Activated CD4-positive, alpha-beta T cell treated with anti-CD3 and anti-CD28 coated beads, Interleukin-2, amount 10 ng/mL, durations not matched to agents 24 days and 14 days (primary cell): ENCODE measurements around the gene GPR157. TPM values are rescaled to one million over a fixed set of nuclear protein-coding genes. Genes with fewer than 3 reads are reported as not detected.

Experiments used
- DNase-seq: peaks from one replicate; pipeline ENCODE4 v3.0.0; 2022
- H3K27ac Mint-ChIP-seq: one replicate; pipeline ENCODE4 v1.8.0; 2022; ENCODE audit warnings: mild to moderate bottlenecking, mixed read lengths
- H3K27me3 Mint-ChIP-seq: one replicate; pipeline ENCODE4 v1.8.0; 2022; ENCODE audit warnings: mixed read lengths
- H3K36me3 Mint-ChIP-seq: one replicate; pipeline ENCODE4 v1.8.0; 2022; ENCODE audit warnings: low read depth, mild to moderate bottlenecking, mixed read lengths
- H3K4me1 Mint-ChIP-seq: one replicate; pipeline ENCODE4 v1.8.0; 2021; ENCODE audit warnings: mixed read lengths
- H3K4me3 Mint-ChIP-seq: one replicate; pipeline ENCODE4 v1.8.0; 2022; ENCODE audit warnings: mild to moderate bottlenecking, moderate library complexity, mixed read lengths
- H3K9me3 Mint-ChIP-seq: one replicate; pipeline ENCODE4 v1.8.0; 2021; ENCODE audit warnings: mixed read lengths
- intact Hi-C: fragments of 100-400 bp; cut with micrococcal nuclease; formaldehyde crosslinking; loops from one replicate; pipeline ENCODE4 v1.15.1; 2023
- total RNA-seq: library from RNA; stranded (reverse); gene quantifications from 2 replicates; pipeline ENCODE4 v1.2.3, GENCODE V29; 2022

Gene GPR157
- total RNA-seq, 1 donor from 2014 or later = 4.6 TPM

GRCh38 chr1:9081473-9081872, 47.4 kb downstream of the GPR157 start:
- intact Hi-C loops = no loop called here
- no peak for DNase-seq
- no peak overlapping the region for H3K4me3 Mint-ChIP-seq
- peaks cover 8% of the 10 kb centered on the region for H3K27me3 Mint-ChIP-seq
- H3K36me3 Mint-ChIP-seq = no peaks in the 10 kb centered on the region
- H3K9me3 Mint-ChIP-seq = no peaks in the 10 kb centered on the region
- peaks cover 46% of the 10 kb centered on the region for H3K4me1 Mint-ChIP-seq
- no peak overlapping the region for H3K27ac Mint-ChIP-seq

- DNase-seq = no peak
- peaks cover 10% of the 10 kb centered on the region for H3K27me3 Mint-ChIP-seq
- H3K27ac Mint-ChIP-seq = no peak overlapping the region
- intact Hi-C loops = no loop called here
- H3K36me3 Mint-ChIP-seq = no peaks in the 10 kb centered on the region
- no peaks in the 10 kb centered on the region for H3K9me3 Mint-ChIP-seq
- peaks cover 51% of the 10 kb centered on the region for H3K4me1 Mint-ChIP-seq
- no peak overlapping the region for H3K4me3 Mint-ChIP-seq
Measured at GRCh38 chr1:9080705-9081291, 48.1 kb downstream of the GPR157 start.

GRCh38 chr1:9079988-9080704, 48.8 kb downstream of the GPR157 start:
- H3K27ac Mint-ChIP-seq = no peak overlapping the region
- intact Hi-C loops = no loop called here
- no peak overlapping the region for H3K4me3 Mint-ChIP-seq
- no peak for DNase-seq
- no peaks in the 10 kb centered on the region for H3K9me3 Mint-ChIP-seq
- H3K36me3 Mint-ChIP-seq = no peaks in the 10 kb centered on the region
- peaks cover 55% of the 10 kb centered on the region for H3K4me1 Mint-ChIP-seq
- H3K27me3 Mint-ChIP-seq = peaks cover 9% of the 10 kb centered on the region

- Mint-ChIP-seq H3K36me3 (no peaks in the 10 kb centered on the region), H3K9me3 (no peaks in the 10 kb centered on the region), H3K4me3 (peak overlapping the region; percentile 43), H3K4me1 (peaks cover 63% of the 10 kb centered on the region), H3K27ac (no peak overlapping the region), H3K27me3 (peaks cover 11% of the 10 kb centered on the region)
- intact Hi-C loops = no loop called here
- DNase-seq = peak; percentile 60
Measured at GRCh38 chr1:9078752-9079500, 50.0 kb downstream of the GPR157 start.

GRCh38 chr1:9078015-9078751, 50.7 kb downstream of the GPR157 start:
- Mint-ChIP-seq H3K4me3 (peak overlapping the region; percentile 32), H3K9me3 (no peaks in the 10 kb centered on the region), H3K27ac (peak overlapping the region; percentile 25), H3K4me1 (peaks cover 58% of the 10 kb centered on the region), H3K36me3 (no peaks in the 10 kb centered on the region), H3K27me3 (peaks cover 16% of the 10 kb centered on the region)
- intact Hi-C loops = no loop called here
- DNase-seq = peak; percentile 78

- H3K27ac Mint-ChIP-seq = no peak overlapping the region
- no peaks in the 10 kb centered on the region for H3K36me3 Mint-ChIP-seq
- peak overlapping the region; percentile 8 for H3K4me3 Mint-ChIP-seq
- H3K4me1 Mint-ChIP-seq = peaks cover 40% of the 10 kb centered on the region
- peaks cover 17% of the 10 kb centered on the region for H3K27me3 Mint-ChIP-seq
- no peak for DNase-seq
- H3K9me3 Mint-ChIP-seq = no peaks in the 10 kb centered on the region
- intact Hi-C loops = no loop called here
Measured at GRCh38 chr1:9075022-9075421, 53.9 kb downstream of the GPR157 start.

- DNase-seq = no peak
- H3K36me3 Mint-ChIP-seq = no peaks in the 10 kb centered on the region
- H3K4me3 Mint-ChIP-seq = no peak overlapping the region
- H3K27me3 Mint-ChIP-seq = peaks cover 14% of the 10 kb centered on the region
- peaks cover 33% of the 10 kb centered on the region for H3K4me1 Mint-ChIP-seq
- no peak overlapping the region for H3K27ac Mint-ChIP-seq
- intact Hi-C loops = no loop called here
- H3K9me3 Mint-ChIP-seq = no peaks in the 10 kb centered on the region
Measured at GRCh38 chr1:9073143-9073542, 55.8 kb downstream of the GPR157 start.

- Mint-ChIP-seq H3K27ac (no peak overlapping the region), H3K4me1 (peaks cover 30% of the 10 kb centered on the region), H3K36me3 (no peaks in the 10 kb centered on the region), H3K9me3 (no peaks in the 10 kb centered on the region), H3K27me3 (peaks cover 14% of the 10 kb centered on the region), H3K4me3 (no peak overlapping the region)
- DNase-seq = no peak
- intact Hi-C loops = no loop called here
Measured at GRCh38 chr1:9071554-9072235, 57.2 kb downstream of the GPR157 start.

GRCh38 chr1:9070486-9070885, 58.4 kb downstream of the GPR157 start:
- H3K27ac Mint-ChIP-seq = no peak overlapping the region
- H3K4me1 Mint-ChIP-seq = peaks cover 24% of the 10 kb centered on the region
- peaks cover 12% of the 10 kb centered on the region for H3K27me3 Mint-ChIP-seq
- no peak for DNase-seq
- H3K4me3 Mint-ChIP-seq = no peak overlapping the region
- intact Hi-C loops = no loop called here
- no peaks in the 10 kb centered on the region for H3K9me3 Mint-ChIP-seq
- H3K36me3 Mint-ChIP-seq = no peaks in the 10 kb centered on the region

GRCh38 chr1:9069326-9070100, 59.4 kb downstream of the GPR157 start, which contains the start of gene SLC2A5:
Gene SLC2A5, minus strand, starts transcription at chr1:9069635. Its CDS starts 99 bp downstream, at chr1:9069536.
- peaks cover 9% of the 10 kb centered on the region for H3K27me3 Mint-ChIP-seq
- no peak within 1 kb of the TSS for H3K27ac Mint-ChIP-seq

GRCh38 chr1:9068981-9069325, 59.9 kb downstream of the GPR157 start:
- no peak overlapping the region for H3K27ac Mint-ChIP-seq
- no peak for DNase-seq
- no peaks in the 10 kb centered on the region for H3K36me3 Mint-ChIP-seq
- peaks cover 13% of the 10 kb centered on the region for H3K4me1 Mint-ChIP-seq
- no peaks in the 10 kb centered on the region for H3K9me3 Mint-ChIP-seq
- intact Hi-C loops = no loop called here
- H3K4me3 Mint-ChIP-seq = no peak overlapping the region
- H3K27me3 Mint-ChIP-seq = peaks cover 11% of the 10 kb centered on the region

More at GRCh38 chr1:9069326-9070100, 59.4 kb downstream of the GPR157 start, which contains the start of gene SLC2A5:
- no peaks in the 10 kb centered on the region for H3K9me3 Mint-ChIP-seq
- no peak within 1 kb of the TSS for H3K4me3 Mint-ChIP-seq
- peaks cover 16% of the 10 kb centered on the region for H3K4me1 Mint-ChIP-seq
- no peak for DNase-seq
- intact Hi-C loops = no loop called here
- H3K36me3 Mint-ChIP-seq = no peaks in the 10 kb centered on the region

GRCh38 chr1:9066945-9067807, 61.7 kb downstream of the GPR157 start:
- H3K4me1 Mint-ChIP-seq = peaks cover 13% of the 10 kb centered on the region
- H3K4me3 Mint-ChIP-seq = no peak overlapping the region
- no peaks in the 10 kb centered on the region for H3K9me3 Mint-ChIP-seq
- no peak overlapping the region for H3K27ac Mint-ChIP-seq
- H3K27me3 Mint-ChIP-seq = peaks cover 7% of the 10 kb centered on the region
- intact Hi-C loops = no loop called here
- H3K36me3 Mint-ChIP-seq = no peaks in the 10 kb centered on the region
- no peak for DNase-seq
